HG03520 (cell line): Measurements from ENCODE around the gene TSPYL1.
A peak's percentile ranks its signal among the peaks of the same experiment; 100 is the strongest.
"Not testable (repeated sequence)": the region's sequence is repeated elsewhere in the genome, so short reads cannot be mapped to it uniquely, and the experiment has no call there.

Experiments used
- ATAC-seq: cut with Tn5 transposase; IDR thresholded peaks from one replicate; pipeline ENCODE4 v1.9.1; 2021; ENCODE audit warnings: mild to moderate bottlenecking, moderate library complexity; ENCODE audit not compliant: unreplicated experiment

The TSPYL1 gene

GRCh38 chr6:116298973-116299372, 19.2 kb upstream of the TSPYL1 start:
- ATAC-seq = no peak

- ATAC-seq = no peak
Observed at GRCh38 chr6:116298273-116298672, 18.5 kb upstream of the TSPYL1 start.

- no peak for ATAC-seq
Observed at GRCh38 chr6:116292553-116292952, 12.8 kb upstream of the TSPYL1 start.

GRCh38 chr6:116291701-116292396, 12.1 kb upstream of the TSPYL1 start:
- no peak for ATAC-seq

GRCh38 chr6:116290799-116291198, 11.1 kb upstream of the TSPYL1 start:
- ATAC-seq = no peak

- ATAC-seq = no peak
Observed at GRCh38 chr6:116289876-116290275, 10.1 kb upstream of the TSPYL1 start.

GRCh38 chr6:116287689-116288282, 8.1 kb upstream of the TSPYL1 start:
- peak; percentile 71 for ATAC-seq

GRCh38 chr6:116286773-116287358, 7.1 kb upstream of the TSPYL1 start:
- ATAC-seq = no peak

GRCh38 chr6:116284984-116285383, 5.3 kb upstream of the TSPYL1 start:
- not testable (repeated sequence) for ATAC-seq

GRCh38 chr6:116283191-116283590, 3.5 kb upstream of the TSPYL1 start:
- no peak for ATAC-seq

GRCh38 chr6:116282698-116283097, 3.0 kb upstream of the TSPYL1 start:
- ATAC-seq = no peak

- ATAC-seq = no peak
Observed at GRCh38 chr6:116280933-116281316, 1.2 kb upstream of the TSPYL1 start.

GRCh38 chr6:116280161-116280932, 617 bp upstream of the TSPYL1 start:
- no peak for ATAC-seq

- ATAC-seq = peak; percentile 1
Observed at GRCh38 chr6:116278854-116279231, 887 bp downstream of the TSPYL1 start.

- ATAC-seq = no peak
Observed at GRCh38 chr6:116278481-116278829, 1.3 kb downstream of the TSPYL1 start.

- ATAC-seq = no peak
Observed at GRCh38 chr6:116277124-116277523, 2.6 kb downstream of the TSPYL1 start.

GRCh38 chr6:116271149-116271708, 8.5 kb downstream of the TSPYL1 start:
- ATAC-seq = no peak

- peak; percentile 73 for ATAC-seq
Observed at GRCh38 chr6:116268589-116269293, 11.0 kb downstream of the TSPYL1 start.

GRCh38 chr6:116267836-116268588, 11.7 kb downstream of the TSPYL1 start:
- no peak for ATAC-seq

GRCh38 chr6:116266803-116267202, 12.9 kb downstream of the TSPYL1 start:
- ATAC-seq = no peak
